Measurements from ENCODE around the gene CES4A. TPM values are rescaled to one million over a fixed set of nuclear protein-coding genes. Genes with fewer than 3 reads are reported as not detected.

CES4A gene
- total and polyA plus RNA-seq, 9 of the 15 experiments (the other 6 are each of a cell fraction or from before 2014, with no cell fraction given), result 0.09 to 0.13 (median 0.11) TPM; not detected in 6

DNA sequence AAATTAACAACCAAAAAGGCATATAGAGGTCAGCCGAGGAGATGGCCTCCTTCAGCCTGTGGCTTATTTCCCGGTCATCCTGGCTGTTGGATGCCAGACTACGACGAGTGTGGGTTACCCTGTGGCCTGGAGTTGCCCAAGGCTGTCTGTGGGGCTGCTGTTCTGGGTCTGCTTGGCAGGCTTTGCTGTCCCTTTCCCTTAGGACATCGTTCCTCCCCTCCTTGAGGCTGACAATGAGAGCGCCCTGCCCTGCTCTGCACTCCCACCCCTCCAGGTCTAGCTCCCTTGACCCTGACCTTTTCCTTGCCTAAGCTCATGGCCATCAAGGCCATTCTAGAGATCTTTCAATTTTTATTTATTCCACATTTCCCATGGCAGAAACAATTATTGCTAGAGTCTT lies 38.7 kb downstream of the CES4A start:
- Histone ChIP-seq H4K20me1 (replicated peaks; ENCODE audit: control insufficient read depth, insufficient read depth, low read length) (no peaks in the 10 kb centered on the region; the same call in none of the 2 replicates), H2AFZ (ENCODE audit: low read depth, low read length) (no peak overlapping the region), H3K4me1 (replicated peaks in 1 of 2; ENCODE audit: control insufficient read depth in 2 of 2, insufficient read depth in 2 of 2, low read length in 2 of 2) (peaks cover 21 to 29% of the 10 kb centered on the region in 2 experiments), H3K9me3 (replicated peaks; ENCODE audit: control insufficient read depth, insufficient read depth, low read depth, low read length) (no peaks in the 10 kb centered on the region), H3K36me3 (ENCODE audit: control insufficient read depth, insufficient read depth, low read length) (peaks cover 17% of the 10 kb centered on the region; the same call in 2 of the 3 replicates), H3K27me3 (ENCODE audit: control insufficient read depth in 2 of 2, insufficient read depth in 2 of 2, low read length in 2 of 2) (no peaks in the 10 kb centered on the region), H3K9ac (ENCODE audit: insufficient read depth in 1 of 2, low read depth in 2 of 2, low read length in 2 of 2) (peak overlapping the region in 1 of 2 experiments; percentile 66; a peak in 1 of 4 replicates), H3K4me3 (no peak overlapping the region), H3K27ac (ENCODE audit: extremely low read depth, low read depth, low read length) (no peak overlapping the region), H3K4me2 (ENCODE audit: insufficient read depth, low read length) (no peak overlapping the region), H3K79me2 (ENCODE audit: control insufficient read depth, insufficient read depth, low read length) (peaks cover 37% of the 10 kb centered on the region), H3K9me1 (ENCODE audit: control insufficient read depth, insufficient read depth, low read length) (no peaks in the 10 kb centered on the region)
- ChIA-PET POLR2A (interaction anchor here (1.3 to 1.9 kb wide), 4 partner anchors 8 to 150 kb away, joined by 3 to 7 read pairs (median 4); no protein-coding TSS in a partner anchor), CTCF (ENCODE audit: low intra/inter-chr PET ratio) (no interaction called here)
- in situ Hi-C loops (cut with MboI) (no loop called here), intact Hi-C loops (cut with micrococcal nuclease) (no loop called here)
- no peak for TF ChIP-seq ZNF436 (CRISPR knock-in tag; IDR thresholded peaks at IDR 0.05)
- TF ChIP-seq, protein P1, sequence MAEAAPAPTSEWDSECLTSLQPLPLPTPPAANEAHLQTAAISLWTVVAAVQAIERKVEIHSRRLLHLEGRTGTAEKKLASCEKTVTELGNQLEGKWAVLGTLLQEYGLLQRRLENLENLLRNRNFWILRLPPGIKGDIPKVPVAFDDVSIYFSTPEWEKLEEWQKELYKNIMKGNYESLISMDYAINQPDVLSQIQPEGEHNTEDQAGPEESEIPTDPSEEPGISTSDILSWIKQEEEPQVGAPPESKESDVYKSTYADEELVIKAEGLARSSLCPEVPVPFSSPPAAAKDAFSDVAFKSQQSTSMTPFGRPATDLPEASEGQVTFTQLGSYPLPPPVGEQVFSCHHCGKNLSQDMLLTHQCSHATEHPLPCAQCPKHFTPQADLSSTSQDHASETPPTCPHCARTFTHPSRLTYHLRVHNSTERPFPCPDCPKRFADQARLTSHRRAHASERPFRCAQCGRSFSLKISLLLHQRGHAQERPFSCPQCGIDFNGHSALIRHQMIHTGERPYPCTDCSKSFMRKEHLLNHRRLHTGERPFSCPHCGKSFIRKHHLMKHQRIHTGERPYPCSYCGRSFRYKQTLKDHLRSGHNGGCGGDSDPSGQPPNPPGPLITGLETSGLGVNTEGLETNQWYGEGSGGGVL (CRISPR knock-in tag; IDR thresholded peaks at IDR 0.05), result no peak
- TF ChIP-seq ZNF57 (CRISPR knock-in tag; IDR thresholded peaks at IDR 0.05), result no peak
- TF ChIP-seq, protein P2, sequence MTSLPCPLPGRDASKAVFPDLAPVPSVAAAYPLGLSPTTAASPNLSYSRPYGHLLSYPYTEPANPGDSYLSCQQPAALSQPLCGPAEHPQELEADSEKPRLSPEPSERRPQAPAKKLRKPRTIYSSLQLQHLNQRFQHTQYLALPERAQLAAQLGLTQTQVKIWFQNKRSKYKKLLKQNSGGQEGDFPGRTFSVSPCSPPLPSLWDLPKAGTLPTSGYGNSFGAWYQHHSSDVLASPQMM (CRISPR knock-in tag; IDR thresholded peaks at IDR 0.05), result no peak
- TF ChIP-seq, protein P3, sequence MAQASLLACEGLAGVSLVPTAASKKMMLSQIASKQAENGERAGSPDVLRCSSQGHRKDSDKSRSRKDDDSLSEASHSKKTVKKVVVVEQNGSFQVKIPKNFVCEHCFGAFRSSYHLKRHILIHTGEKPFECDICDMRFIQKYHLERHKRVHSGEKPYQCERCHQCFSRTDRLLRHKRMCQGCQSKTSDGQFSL (CRISPR knock-in tag; IDR thresholded peaks at IDR 0.05), result no peak
- TF ChIP-seq, protein P3 (tag; IDR thresholded peaks at IDR 0.05), result no peak
- TF ChIP-seq, protein P4, sequence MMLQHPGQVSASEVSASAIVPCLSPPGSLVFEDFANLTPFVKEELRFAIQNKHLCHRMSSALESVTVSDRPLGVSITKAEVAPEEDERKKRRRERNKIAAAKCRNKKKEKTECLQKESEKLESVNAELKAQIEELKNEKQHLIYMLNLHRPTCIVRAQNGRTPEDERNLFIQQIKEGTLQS (IDR thresholded peaks at IDR 0.05), result no peak
- TF ChIP-seq, protein P4 (CRISPR knock-in tag; conservative IDR thresholded peaks at IDR 0.05), result no peak
- no peak for TF ChIP-seq HNRNPUL1 (IDR thresholded peaks at IDR 0.05; ENCODE audit: low read length)
- FAIRE-seq (no peak), ATAC-seq (no peak), DNase-seq (ENCODE audit: extremely low read depth in 1 of 4, low spot score in 3 of 4) (no peak)
- WGBS (ENCODE audit: insufficient coverage, low coverage, missing lambda C conversion rate), result 89% methylated on average over 6 of the region's 6 CpGs
- BruUV-seq (replicated peaks), result TSS peak; percentile 13

All from K562 (cell line).